Type B pancreatic cell (in vitro differentiated cells): Measurements from ENCODE around the gene SLC5A2. TPM values are rescaled to one million over a fixed set of nuclear protein-coding genes. Genes with fewer than 3 reads are reported as not detected.
"Not testable (repeated sequence)": the region's sequence is repeated elsewhere in the genome, so short reads cannot be mapped to it uniquely, and the experiment has no call there.

Experiments used
- DNase-seq: peaks from one replicate; pipeline ENCODE4 v3.0.0; 2021; ENCODE audit warnings: mixed read lengths; ENCODE audit not compliant: unreplicated experiment; ENCODE audit errors: extremely low spot score
- H3K27ac Mint-ChIP-seq: 2 replicates; pipeline ENCODE4 v1.8.0; 2021; ENCODE audit warnings: mild to moderate bottlenecking, mixed read lengths
- H3K27me3 Mint-ChIP-seq: 2 replicates; pipeline ENCODE4 v1.8.0; 2021; ENCODE audit warnings: mixed read lengths
- H3K36me3 Mint-ChIP-seq: 2 replicates; pipeline ENCODE4 v1.8.0; 2021; ENCODE audit warnings: mixed read lengths
- H3K4me1 Mint-ChIP-seq: one replicate; pipeline ENCODE4 v1.8.0; 2021; ENCODE audit warnings: mixed read lengths; ENCODE audit not compliant: unreplicated experiment
- H3K4me3 Mint-ChIP-seq: 2 replicates; pipeline ENCODE4 v1.8.0; 2021; ENCODE audit warnings: mild to moderate bottlenecking, mixed read lengths
- H3K9me3 Mint-ChIP-seq: 2 replicates; pipeline ENCODE4 v1.8.0; 2021; ENCODE audit warnings: mixed read lengths
- long read RNA-seq: library from polyadenylated mRNA; unstranded; transcript quantifications from one replicate; pipeline ENCODE4 v2.0.0, GENCODE V29; 2020
- total RNA-seq: library from RNA; stranded (reverse); gene quantifications from 2 replicates; pipeline ENCODE4 v1.2.1, GENCODE V29; 2021; ENCODE audit warnings: low replicate concordance
- TF ChIP-seq, protein P1 (sequence below): fragments of 200-600 bp; sonication (generic); conservative IDR thresholded peaks from 2 replicates; pipeline ENCODE4 v1.5.0; 2021; ENCODE audit warnings: antibody characterized with exemption, mild to moderate bottlenecking

The SLC5A2 gene
- total RNA-seq: 0.41 TPM in 1 of 2 replicates, not detected in the other
- long read RNA-seq, partial matches to known transcripts: 0 of 1 reads
- long read RNA-seq, other reads (novel, unspliced or antisense): 1 of 1 reads

DNA sequence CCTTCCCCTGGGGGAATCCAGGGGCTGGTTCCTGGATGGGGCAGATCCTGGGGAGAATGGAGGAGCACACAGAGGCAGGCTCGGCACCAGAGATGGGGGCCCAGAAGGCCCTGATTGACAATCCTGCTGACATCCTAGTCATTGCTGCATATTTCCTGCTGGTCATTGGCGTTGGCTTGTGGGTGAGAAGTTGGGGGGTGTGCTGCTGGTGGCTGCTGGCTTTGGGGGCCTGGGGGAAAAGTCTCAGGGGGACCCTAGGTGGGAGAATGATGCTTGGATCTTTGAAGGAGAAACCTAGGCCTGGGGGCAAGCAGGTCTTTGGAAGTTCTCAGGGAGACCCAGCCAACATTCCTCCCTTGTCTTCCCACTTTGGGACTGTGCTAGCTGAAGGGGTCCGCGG lies at the start of gene SLC5A2:
TSS of gene SLC5A2 (plus strand) at position 43 of the 400 bp plus-strand sequence. CDS start at position 57, 14 bp downstream.
- H3K9me3 Mint-ChIP-seq: no peaks in the 10 kb centered on the region

DNA sequence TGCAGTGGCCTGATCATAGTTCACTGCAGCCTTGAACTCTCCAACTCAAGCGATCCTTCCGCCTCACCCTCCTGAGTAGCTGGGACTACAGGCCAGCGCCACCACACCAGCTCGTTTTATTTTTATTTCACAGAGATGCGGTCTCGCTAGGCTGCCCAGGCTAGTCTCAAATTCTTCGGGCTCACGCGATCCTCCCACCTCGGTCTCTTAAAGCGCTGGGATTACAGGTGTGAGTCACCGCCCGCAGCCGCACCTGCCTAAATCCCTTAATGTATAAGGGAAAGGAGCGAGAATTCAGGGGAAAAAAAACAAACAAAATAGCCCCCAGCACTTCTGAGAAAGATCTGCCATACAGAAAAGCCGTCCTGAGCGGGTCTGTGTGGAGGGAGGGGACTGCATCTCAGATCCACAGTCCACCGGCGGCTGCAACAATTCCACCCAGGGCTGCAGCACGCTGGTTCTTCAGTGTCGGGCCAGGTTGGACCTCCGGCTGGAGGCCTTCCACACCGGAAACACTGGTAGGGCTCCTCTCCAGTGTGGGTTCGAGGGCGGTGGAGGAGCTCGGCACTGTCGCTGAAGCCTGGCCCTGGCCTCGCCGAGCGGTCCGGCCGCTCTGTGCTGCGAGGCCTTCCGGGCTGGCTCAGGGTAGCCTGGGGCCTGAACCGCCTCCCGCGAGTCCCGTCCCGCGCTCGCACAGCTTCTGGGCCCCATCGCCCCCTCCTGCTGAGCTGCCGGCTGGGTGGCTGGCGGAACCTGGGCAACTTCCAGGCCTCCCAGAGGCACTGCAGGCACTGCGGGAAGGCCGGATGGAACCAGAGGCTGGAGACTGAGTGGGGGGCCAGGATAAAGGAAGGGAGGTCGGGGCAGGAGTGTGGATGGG lies 47.3 kb upstream of the SLC5A2 start:
- Mint-ChIP-seq H3K27ac (no peak overlapping the region), H3K27me3 (peaks cover 4% of the 10 kb centered on the region), H3K4me1 (no peaks in the 10 kb centered on the region), H3K36me3 (no peaks in the 10 kb centered on the region), H3K4me3 (no peak overlapping the region), H3K9me3 (no peaks in the 10 kb centered on the region)
- no peak for DNase-seq
- TF ChIP-seq, protein P1, sequence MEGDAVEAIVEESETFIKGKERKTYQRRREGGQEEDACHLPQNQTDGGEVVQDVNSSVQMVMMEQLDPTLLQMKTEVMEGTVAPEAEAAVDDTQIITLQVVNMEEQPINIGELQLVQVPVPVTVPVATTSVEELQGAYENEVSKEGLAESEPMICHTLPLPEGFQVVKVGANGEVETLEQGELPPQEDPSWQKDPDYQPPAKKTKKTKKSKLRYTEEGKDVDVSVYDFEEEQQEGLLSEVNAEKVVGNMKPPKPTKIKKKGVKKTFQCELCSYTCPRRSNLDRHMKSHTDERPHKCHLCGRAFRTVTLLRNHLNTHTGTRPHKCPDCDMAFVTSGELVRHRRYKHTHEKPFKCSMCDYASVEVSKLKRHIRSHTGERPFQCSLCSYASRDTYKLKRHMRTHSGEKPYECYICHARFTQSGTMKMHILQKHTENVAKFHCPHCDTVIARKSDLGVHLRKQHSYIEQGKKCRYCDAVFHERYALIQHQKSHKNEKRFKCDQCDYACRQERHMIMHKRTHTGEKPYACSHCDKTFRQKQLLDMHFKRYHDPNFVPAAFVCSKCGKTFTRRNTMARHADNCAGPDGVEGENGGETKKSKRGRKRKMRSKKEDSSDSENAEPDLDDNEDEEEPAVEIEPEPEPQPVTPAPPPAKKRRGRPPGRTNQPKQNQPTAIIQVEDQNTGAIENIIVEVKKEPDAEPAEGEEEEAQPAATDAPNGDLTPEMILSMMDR: no peak

More for the DNA sequence above, at the start of gene SLC5A2:
- TF ChIP-seq, protein P1: no peak
- no peak for DNase-seq
- Mint-ChIP-seq H3K36me3 (no peaks in the 10 kb centered on the region), H3K27me3 (peaks cover 65% of the 10 kb centered on the region), H3K4me1 (no peaks in the 10 kb centered on the region), H3K27ac (no peak within 1 kb of the TSS), H3K4me3 (no peak within 1 kb of the TSS)

DNA sequence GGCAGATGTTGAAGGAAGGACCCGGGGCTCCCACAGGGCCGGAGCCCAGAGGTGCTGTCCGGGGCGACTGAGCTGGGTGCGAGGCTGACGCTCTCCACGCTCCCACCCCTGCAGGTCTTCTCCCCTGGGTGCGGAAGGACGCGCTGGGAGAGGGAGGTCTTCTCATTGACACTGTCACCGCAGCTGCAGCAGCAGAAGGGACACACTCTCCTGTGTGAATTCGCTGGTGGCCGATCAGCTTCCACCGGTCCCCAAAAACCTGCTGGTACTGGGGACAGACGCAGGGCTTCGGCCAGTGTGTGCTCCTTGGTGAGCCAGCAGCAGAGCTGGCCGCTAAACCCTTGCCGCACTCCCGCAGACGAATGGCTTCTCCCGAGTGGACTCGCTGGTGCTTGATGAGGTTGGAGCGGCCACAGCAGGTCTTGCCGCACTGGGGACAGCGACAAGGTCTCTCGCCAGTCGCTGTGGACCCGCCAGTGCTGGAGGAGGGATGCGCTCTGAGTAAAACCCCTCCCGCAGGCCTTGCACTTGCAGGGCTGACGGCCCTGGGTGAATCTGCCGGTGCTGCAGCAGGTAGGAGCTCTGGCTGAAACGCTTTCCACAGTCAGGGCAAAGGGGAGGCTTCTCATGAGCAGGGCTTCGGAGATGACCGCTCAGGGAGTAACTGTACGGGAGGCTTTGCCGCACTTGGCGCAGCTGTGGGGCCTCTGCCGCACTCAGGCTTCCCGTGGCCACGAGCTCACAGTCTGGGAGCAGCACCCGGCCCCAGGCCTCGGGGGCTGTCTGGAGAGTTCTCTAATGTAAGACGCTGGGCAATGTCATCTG lies 46.5 kb upstream of the SLC5A2 start:
- H3K27ac Mint-ChIP-seq: no peak overlapping the region
- no peaks in the 10 kb centered on the region for H3K27me3 Mint-ChIP-seq
- no peak for DNase-seq
- no peaks in the 10 kb centered on the region for H3K9me3 Mint-ChIP-seq
- no peaks in the 10 kb centered on the region for H3K4me1 Mint-ChIP-seq
- H3K36me3 Mint-ChIP-seq: no peaks in the 10 kb centered on the region
- TF ChIP-seq, protein P1: no peak
- no peak overlapping the region for H3K4me3 Mint-ChIP-seq

DNA sequence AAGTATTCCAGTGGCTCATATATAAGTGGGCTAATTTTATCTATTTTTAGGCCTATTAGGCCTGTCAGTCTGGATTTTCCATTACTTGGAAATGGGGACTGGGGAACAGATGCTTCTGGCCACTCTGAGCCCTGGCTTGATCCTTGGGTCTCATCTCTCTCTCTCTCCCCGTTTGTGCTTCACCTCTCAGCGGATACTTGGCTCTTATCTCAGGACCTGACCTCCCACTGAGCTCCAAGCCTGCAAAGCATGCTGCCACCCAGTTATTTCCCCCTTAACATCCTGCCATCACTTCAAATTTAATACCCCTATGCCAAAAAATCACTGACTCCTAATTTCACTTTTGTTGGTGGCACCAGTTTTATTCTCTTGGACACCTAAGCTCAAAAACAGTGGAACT lies 44.5 kb upstream of the SLC5A2 start:
- no peak for DNase-seq
- Mint-ChIP-seq H3K4me3 (no peak overlapping the region), H3K9me3 (no peaks in the 10 kb centered on the region), H3K4me1 (peaks cover 5% of the 10 kb centered on the region), H3K36me3 (no peaks in the 10 kb centered on the region), H3K27ac (no peak overlapping the region), H3K27me3 (peaks cover 3% of the 10 kb centered on the region)
- TF ChIP-seq, protein P1: no peak

DNA sequence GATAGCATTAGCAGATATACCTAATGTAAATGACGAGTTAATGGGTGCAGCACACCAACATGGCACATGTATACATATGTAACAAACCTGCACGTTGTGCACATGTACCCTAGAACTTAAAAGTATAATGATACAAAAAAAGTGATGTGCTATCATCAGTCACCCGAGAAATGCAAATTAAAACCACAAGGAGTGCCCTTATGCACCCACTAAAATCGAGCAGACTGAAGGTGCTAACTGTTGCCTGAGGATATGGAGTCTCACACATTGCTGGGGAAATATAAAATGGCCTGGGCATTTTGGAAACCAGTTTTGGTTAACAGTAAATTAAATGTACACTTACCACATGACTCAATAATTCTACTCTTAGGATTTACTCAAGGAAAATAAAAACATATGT lies 43.9 kb upstream of the SLC5A2 start:
- not testable (repeated sequence) for DNase-seq, H3K4me3 Mint-ChIP-seq, H3K27ac Mint-ChIP-seq, H3K36me3 Mint-ChIP-seq, H3K27me3 Mint-ChIP-seq, H3K9me3 Mint-ChIP-seq, H3K4me1 Mint-ChIP-seq
